Muscle of arm (tissue), 12 donors: ENCODE results near the gene FBXO3. TPM values are rescaled to one million over a fixed set of nuclear protein-coding genes. Genes with fewer than 3 reads are reported as not detected.

Experiments
- DNase-seq: peaks from one replicate; pipeline ENCODE4 v3.0.0-alpha.2; 2013
- polyA plus RNA-seq, 12 donors: library from polyadenylated mRNA; unstranded; fragments of 120-200 nt; gene quantifications; one replicate each; pipeline ENCODE4 v1.2.1, GENCODE V29; 2013; ENCODE audit not compliant: insufficient read length in 12 of 12

FBXO3 gene
- polyA plus RNA-seq, 12 donors = 26.2 to 40.4 (median 32.8) TPM; not detected in 1

GRCh38 chr11:33704240-33705002 is 69.9 kb downstream of the FBXO3 start:
- no peak for DNase-seq

GRCh38 chr11:33703788-33704187 is 70.5 kb downstream of the FBXO3 start:
- DNase-seq = no peak

GRCh38 chr11:33703234-33703633 is 71.1 kb downstream of the FBXO3 start:
- no peak for DNase-seq

- DNase-seq = peak; percentile 74
Observed at GRCh38 chr11:33701302-33702230, 72.8 kb downstream of the FBXO3 start.

- peak; percentile 98 for DNase-seq
Observed at GRCh38 chr11:33700502-33701271, 73.6 kb downstream of the FBXO3 start, which contains the start of gene C11orf91. C11orf91 (minus strand) TSS chr11:33700826; CDS start chr11:33700740, 86 bp downstream.

GRCh38 chr11:33700063-33700501 is 74.2 kb downstream of the FBXO3 start:
- DNase-seq = no peak

- no peak for DNase-seq
Observed at GRCh38 chr11:33699515-33700062, 74.7 kb downstream of the FBXO3 start.

- no peak for DNase-seq
Observed at GRCh38 chr11:33698921-33699320, 75.4 kb downstream of the FBXO3 start.

- no peak for DNase-seq
Observed at GRCh38 chr11:33697997-33698396, 76.3 kb downstream of the FBXO3 start.

- DNase-seq = no peak
Observed at GRCh38 chr11:33696931-33697638, 77.2 kb downstream of the FBXO3 start.

GRCh38 chr11:33696411-33696810 is 77.9 kb downstream of the FBXO3 start:
- DNase-seq = no peak

- no peak for DNase-seq
Observed at GRCh38 chr11:33695051-33695566, 79.2 kb downstream of the FBXO3 start.

- no peak for DNase-seq
Observed at GRCh38 chr11:33694346-33695050, 79.8 kb downstream of the FBXO3 start.

GRCh38 chr11:33692541-33692940 is 81.8 kb downstream of the FBXO3 start:
- DNase-seq = no peak

GRCh38 chr11:33692013-33692504 is 82.3 kb downstream of the FBXO3 start:
- peak; percentile 73 for DNase-seq

GRCh38 chr11:33691066-33691864 is 83.1 kb downstream of the FBXO3 start:
- no peak for DNase-seq
